Measurements from ENCODE around the gene BICD1.

- TF ChIP-seq CTCF (conservative IDR thresholded peaks at IDR 0.05; ENCODE audit: low read depth in 2 of 2) = no peak
- no peak for TF ChIP-seq JUNB (IDR thresholded peaks at IDR 0.05; ENCODE audit: unreplicated experiment)
- no peak for TF ChIP-seq EZH2 (IDR thresholded peaks at IDR 0.05; ENCODE audit: low read depth, unreplicated experiment)
- TF ChIP-seq EZH2phosphoT487 (IDR thresholded peaks at IDR 0.05; ENCODE audit: unreplicated experiment) = no peak
- TF ChIP-seq REST (IDR thresholded peaks at IDR 0.05; ENCODE audit: unreplicated experiment) = no peak
- no peak for TF ChIP-seq POLR2AphosphoS5 (IDR thresholded peaks at IDR 0.05; ENCODE audit: low read depth)
- TF ChIP-seq ETS1 (IDR thresholded peaks at IDR 0.05) = no peak
These were observed 45.6 kb upstream of the BICD1 start for GRCh38 chr12:32061033-32061432.
